GM21723 (cell line): ENCODE measurements around the gene CZIB.
"Not testable (repeated sequence)": the region's sequence is repeated elsewhere in the genome, so short reads cannot be mapped to it uniquely, and the experiment has no call there.

Experiments
- ATAC-seq: cut with Tn5 transposase; IDR thresholded peaks from one replicate; pipeline ENCODE4 v1.9.1; 2021; ENCODE audit warnings: mild to moderate bottlenecking, moderate library complexity; ENCODE audit not compliant: unreplicated experiment

Gene CZIB

GRCh38 chr1:53238197-53239155 lies 18.0 kb upstream of the CZIB start, which contains the start of gene MAGOH:
MAGOH (minus strand) TSS chr1:53238518; CDS start chr1:53238448, 70 bp downstream.
- ATAC-seq, result peak; percentile 94

GRCh38 chr1:53237638-53238037 lies 17.2 kb upstream of the CZIB start:
- ATAC-seq, result no peak

GRCh38 chr1:53220962-53221286 lies 490 bp upstream of the CZIB start:
- no peak for ATAC-seq

DNA sequence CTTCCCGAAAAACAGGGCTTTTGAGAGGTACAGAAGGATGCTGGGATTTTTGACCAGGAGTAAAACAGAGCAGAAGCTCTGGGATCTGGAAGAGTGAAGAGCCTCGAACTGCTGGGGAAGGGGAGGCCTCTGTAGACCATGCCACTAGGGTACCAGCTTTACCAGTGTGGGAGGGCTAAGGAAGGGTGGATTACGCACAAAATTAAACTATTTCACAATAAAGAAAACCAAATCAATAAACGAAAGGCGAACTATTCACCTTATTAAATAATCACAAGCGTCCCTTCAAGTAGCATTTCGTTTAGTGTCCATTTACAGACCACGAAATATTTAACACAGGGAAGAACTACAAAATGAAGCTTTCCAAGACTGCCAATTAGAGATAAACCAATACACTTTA lies 723 bp downstream of the CZIB start:
- ATAC-seq, result no peak

- no peak for ATAC-seq
These were observed 2.2 kb downstream of the CZIB start for GRCh38 chr1:53218201-53218600.

DNA sequence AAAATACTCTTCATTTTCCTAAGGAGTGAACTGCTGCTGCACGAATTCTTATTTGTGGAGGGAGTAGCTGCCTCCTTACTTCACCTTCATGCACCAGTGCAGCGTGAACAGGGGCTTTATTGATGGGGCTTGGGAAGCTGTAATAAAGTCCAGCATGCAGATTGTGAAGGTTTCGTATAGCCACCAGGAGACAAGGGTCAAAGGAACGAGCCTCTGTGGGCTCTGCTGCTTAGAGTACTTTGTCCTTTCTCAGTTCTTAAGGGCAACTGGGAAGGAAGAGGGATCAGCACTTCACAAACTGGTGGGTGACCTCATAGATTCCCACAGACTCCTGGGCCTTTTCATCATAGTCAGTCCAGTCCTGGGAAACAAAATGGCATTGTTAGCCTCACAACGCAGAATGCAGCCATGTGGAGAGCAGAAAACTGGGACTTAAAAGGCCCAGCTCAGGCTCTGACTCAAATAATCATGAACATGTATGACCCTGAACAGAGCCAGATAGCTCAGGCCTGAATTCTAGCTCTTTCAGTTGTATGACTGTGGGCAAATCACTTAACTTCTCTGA lies 6.0 kb downstream of the CZIB start:
- ATAC-seq, result no peak

DNA sequence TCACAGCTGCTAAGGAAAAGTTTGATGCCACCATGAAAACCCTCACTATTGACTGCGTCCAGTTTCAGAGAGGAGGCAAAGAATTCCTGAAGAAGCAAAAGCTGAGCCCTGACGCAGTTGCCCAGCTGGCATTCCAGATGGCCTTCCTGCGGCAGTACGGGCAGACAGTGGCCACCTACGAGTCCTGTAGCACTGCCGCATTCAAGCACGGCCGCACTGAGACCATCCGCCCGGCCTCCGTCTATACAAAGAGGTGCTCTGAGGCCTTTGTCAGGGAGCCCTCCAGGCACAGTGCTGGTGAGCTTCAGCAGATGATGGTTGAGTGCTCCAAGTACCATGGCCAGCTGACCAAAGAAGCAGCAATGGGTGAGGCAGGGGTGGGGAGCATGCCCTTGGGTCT lies 9.5 kb downstream of the CZIB start:
- ATAC-seq, result no peak

GRCh38 chr1:53210352-53210751 lies 10.1 kb downstream of the CZIB start:
- ATAC-seq, result no peak

DNA sequence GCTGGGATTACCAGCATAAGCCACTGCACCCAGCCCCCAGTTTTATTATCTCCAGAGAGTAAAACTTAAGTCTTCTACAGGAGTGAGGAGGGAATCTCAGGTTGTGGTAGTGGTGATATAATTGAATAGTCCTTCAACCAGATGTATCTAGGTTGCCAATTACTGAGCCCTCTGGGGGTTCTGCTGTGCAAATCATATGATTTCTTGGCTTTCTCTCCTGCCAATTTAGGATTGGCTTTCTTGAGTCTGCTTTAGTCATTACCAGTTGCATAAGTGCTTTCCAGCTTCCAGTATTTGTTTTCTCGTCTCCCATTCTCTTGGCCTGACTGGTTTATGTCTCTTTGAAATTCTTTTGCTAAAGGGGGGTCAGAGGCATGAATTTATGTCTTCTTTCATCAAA lies 12.7 kb downstream of the CZIB start:
- ATAC-seq, result no peak

DNA sequence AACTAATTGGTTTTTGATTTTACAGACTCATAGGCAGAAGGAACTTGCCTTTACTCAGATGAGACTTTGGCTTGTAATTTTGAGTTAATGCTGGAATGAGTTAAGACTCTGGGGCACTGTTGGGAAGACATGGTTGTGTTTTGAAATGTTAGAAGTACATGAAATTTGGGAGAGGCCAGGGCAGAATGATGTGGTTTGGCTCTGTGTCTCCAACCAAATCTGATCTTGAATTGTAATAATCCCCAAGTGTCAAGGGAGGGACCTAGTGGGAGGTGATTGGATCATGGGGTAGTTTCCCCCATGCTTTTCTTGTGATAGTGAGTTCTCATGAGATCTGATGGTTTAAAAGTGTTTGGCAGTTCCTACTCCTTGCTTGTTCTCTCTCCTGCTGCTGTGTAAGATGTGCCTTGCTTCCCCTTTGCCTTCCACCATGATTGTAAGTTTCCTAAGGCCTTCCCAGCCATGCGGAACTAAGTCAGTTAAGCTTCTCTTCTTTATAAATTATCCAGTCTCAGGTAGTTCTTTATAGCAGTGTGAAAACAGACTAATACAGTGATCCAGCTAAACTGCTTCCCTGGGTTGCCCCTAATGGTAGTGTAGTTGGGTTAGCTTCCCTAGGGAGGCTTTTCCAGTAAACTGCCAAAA lies 13.6 kb downstream of the CZIB start:
- ATAC-seq, result no peak

DNA sequence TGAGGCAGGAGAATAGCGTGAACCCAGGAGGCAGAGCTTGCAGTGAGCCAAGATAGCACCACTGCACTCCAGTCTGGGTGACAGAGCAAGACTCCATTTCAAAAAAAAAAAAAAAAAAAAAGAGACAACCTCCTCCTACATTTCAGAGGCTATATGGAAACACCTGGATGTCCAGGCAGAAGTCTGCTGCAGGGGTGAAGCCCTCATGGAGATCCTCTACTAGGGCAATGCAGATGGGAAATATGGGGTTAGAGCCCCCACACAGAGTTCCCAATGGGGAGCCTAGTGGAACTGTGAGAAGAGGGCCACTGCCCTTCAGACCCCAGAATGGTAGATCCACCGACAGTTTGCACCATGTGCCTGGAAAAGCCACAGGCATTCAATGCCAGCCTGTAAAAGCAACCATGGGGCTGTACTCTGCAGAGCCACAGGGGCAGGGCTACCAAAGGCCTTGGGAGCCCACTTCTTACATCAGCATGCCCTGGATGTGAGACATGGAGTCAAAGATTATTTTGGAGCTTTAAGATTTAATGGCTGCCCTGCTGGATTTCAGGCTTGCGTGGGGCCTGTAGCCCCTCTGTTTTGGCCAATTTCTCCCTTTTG lies 14.2 kb downstream of the CZIB start:
- not testable (repeated sequence) for ATAC-seq

- not testable (repeated sequence) for ATAC-seq
These were observed 14.9 kb downstream of the CZIB start for GRCh38 chr1:53205496-53205895.

DNA sequence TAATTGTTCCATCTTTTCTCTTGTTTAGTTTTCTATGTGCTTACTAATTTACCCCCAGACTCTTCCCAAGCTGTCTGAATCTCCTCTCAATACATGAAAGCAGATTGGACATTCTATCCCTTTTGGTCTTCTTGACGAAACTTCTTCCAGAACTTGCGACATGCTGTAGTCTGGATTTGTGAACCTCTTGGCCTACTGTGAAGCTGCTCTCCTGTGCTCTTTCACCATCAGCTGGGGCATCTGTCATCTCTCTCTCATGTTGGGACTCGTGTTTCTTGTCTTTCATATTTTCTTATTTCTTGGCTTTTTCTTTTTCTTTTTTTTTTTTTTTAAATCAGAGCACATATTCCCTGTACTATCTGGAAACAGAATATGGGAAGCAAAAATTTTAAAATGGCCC lies 17.0 kb downstream of the CZIB start:
- ATAC-seq, result no peak

GRCh38 chr1:53198241-53198651 lies 22.2 kb downstream of the CZIB start:
- no peak for ATAC-seq

- ATAC-seq, result no peak
These were observed 22.9 kb downstream of the CZIB start for GRCh38 chr1:53197291-53198200.

DNA sequence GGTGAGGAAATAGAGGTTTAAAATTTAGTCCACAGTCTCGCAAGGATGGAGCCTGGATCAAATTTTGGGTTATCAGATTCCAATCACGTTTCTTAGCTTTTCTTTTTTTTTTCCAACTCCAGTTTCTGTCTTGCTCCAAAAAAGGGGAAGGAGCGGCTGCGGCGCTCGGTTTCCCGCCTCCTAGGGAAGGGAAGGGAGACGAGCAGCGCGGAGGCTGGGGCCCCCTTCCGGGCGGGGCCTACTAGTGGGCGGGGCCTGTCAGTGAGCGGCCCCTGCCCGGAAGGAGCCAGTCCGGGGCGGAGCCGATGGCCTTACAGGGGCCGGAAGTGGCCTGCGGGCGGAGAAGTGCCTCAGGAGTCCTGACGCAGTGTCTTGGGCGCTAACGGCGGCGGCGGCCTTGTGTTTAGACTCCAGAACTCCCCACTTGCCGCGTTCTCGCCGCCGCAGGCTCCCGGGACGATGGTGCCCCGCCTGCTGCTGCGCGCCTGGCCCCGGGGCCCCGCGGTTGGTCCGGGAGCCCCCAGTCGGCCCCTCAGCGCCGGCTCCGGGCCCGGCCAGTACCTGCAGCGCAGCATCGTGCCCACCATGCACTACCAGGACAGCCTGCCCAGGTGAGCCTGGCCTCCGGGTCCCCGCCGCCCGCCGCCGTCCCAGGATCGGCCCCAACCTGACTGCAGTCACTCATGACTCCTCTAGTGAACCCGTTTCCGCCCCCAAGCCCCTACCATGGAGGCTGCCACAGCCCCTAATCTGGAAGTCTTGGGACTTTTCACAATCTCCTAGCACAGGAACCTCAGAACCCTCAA lies 23.7 kb downstream of the CZIB start, which contains the start of gene CPT2:
TSS of gene CPT2 (plus strand) at position 340 of the 806 bp plus-strand sequence. CDS start at position 460, 120 bp downstream.
- ATAC-seq, result peak; percentile 99

GRCh38 chr1:53196017-53196484 lies 24.4 kb downstream of the CZIB start:
- ATAC-seq, result peak; percentile 11

DNA sequence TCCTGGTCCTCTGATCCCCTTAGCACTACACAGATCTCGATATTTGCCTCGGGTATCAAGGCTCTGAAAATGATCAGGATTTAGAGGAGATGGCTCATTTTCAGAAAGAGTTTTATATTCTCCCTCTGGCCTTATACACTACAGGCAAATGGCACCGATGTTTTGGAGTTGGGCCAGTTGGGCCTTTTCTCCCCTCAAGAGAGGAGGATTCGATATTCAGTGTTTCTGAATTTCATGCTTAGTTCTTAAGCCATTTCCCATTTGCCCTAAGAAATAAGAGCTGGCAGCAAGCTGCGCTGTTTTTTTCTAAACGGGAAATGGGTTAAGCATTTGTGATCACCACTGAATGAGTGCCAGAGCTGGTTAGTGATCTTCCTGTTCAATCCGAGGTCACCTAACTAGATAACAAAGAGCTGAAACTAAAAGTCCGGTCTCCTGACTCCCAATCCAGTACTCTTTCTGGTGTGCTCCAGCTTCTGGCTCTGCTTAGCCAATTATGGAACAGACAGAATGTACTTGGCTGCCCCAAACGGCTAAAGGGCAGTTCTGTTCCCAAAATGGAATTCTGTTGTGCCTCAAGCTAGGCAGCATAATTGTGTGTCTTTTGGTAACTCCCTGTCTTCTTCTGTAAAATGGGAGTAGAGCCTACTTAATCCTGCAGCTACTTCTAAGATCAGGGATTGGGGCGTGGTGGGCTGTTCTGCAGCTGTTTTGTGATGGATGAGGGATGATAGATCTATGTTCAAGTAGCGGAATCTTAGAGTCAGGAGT lies 25.0 kb downstream of the CZIB start:
- ATAC-seq, result no peak

DNA sequence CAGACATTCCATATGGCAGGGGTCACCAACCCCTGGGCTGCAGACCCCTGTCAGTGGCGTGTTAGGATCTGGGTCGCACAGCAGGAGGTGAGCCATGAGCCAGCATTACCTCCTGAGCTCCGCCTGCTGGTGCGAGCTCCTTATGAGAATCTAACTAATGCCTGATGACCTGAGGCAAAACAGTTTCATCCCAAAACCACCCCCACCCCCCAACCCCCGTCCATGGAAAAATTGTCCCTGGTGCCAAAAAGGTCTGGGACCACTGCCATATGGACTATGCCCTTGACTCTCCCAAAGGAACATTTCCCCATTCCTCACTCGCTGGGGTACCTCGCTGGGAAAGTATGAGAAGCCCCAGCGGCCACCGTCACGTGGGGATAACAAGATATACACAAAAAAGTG lies 30.2 kb downstream of the CZIB start:
- no peak for ATAC-seq
